Upper lobe of right lung (tissue), 1 donor: ENCODE results near the gene HLCS. TPM values are rescaled to one million over a fixed set of nuclear protein-coding genes. Genes with fewer than 3 reads are reported as not detected.
"Not testable (repeated sequence)": the region's sequence is repeated elsewhere in the genome, so short reads cannot be mapped to it uniquely, and the experiment has no call there.

Source experiments
- ATAC-seq: fragments of 200-7000 bp; cut with Tn5 transposase; one replicate; pipeline ENCODE4 v1.9.1; 2020; ENCODE audit warnings: mild to moderate bottlenecking, moderate library complexity
- DNase-seq: peaks from one replicate; pipeline ENCODE4 v3.0.0-alpha.2; 2020
- H3K27ac ChIP-seq: fragments of 200-600 bp; one replicate; pipeline ENCODE4 v1.8.0; 2022
- H3K27me3 ChIP-seq: fragments of 200-600 bp; one replicate; pipeline ENCODE4 v1.8.0; 2022; ENCODE audit warnings: mild to moderate bottlenecking
- H3K36me3 ChIP-seq: fragments of 200-600 bp; one replicate; pipeline ENCODE4 v1.8.0; 2022
- H3K4me1 ChIP-seq: fragments of 200-600 bp; one replicate; pipeline ENCODE4 v1.8.0; 2022
- H3K4me3 ChIP-seq: fragments of 200-600 bp; one replicate; pipeline ENCODE4 v1.8.0; 2022; ENCODE audit warnings: mild to moderate bottlenecking
- H3K9me3 ChIP-seq: fragments of 200-600 bp; one replicate; pipeline ENCODE4 v1.8.0; 2022
- CTCF ChIP-seq: fragments of 200-600 bp; IDR thresholded peaks from one replicate; pipeline ENCODE4 v1.8.0; 2022; ENCODE audit warnings: antibody characterized with exemption
- intact Hi-C: fragments of 100-400 bp; cut with DNase I; formaldehyde crosslinking; loops from one replicate; pipeline ENCODE4 v1.11.0; 2022
- total RNA-seq: library from RNA; stranded (reverse); fragmentation: NEBNext Ultra II Directional; extraction: Animal tissue kit (Norgen Biotek cat#: 25700); gene quantifications from one replicate; pipeline ENCODE4 v1.2.1, GENCODE V29; 2021
- donor health status: DM: no; HTN: yes; CAD: no; lungs with severe emphysema.

The HLCS gene
- total RNA-seq, 1 donor from 2014 or later = 16.0 TPM

- no peaks in the 10 kb centered on the region for H3K27me3 ChIP-seq
- DNase-seq = no peak
- no peaks in the 10 kb centered on the region for H3K36me3 ChIP-seq
- H3K4me1 ChIP-seq = no peaks in the 10 kb centered on the region
- no peak overlapping the region for H3K4me3 ChIP-seq
- intact Hi-C loops = no loop called here
- no peaks in the 10 kb centered on the region for H3K9me3 ChIP-seq
- ATAC-seq = peak; percentile 16
- no peak overlapping the region for H3K27ac ChIP-seq
- no peak for TF ChIP-seq CTCF
These were observed 149.8 kb downstream of the HLCS start for GRCh38 chr21:36816561-36817130.

GRCh38 chr21:36816026-36816425 is 150.4 kb downstream of the HLCS start:
- H3K9me3 ChIP-seq, H3K4me3 ChIP-seq, intact Hi-C loops, ATAC-seq, H3K27ac ChIP-seq, DNase-seq, H3K4me1 ChIP-seq, H3K27me3 ChIP-seq, H3K36me3 ChIP-seq: not testable (repeated sequence)

- no peaks in the 10 kb centered on the region for H3K27me3 ChIP-seq
- no peak for ATAC-seq
These were observed 151.2 kb downstream of the HLCS start for GRCh38 chr21:36815284-36815683.

GRCh38 chr21:36813052-36813451 is 153.4 kb downstream of the HLCS start:
- Histone ChIP-seq H3K27me3 (no peaks in the 10 kb centered on the region), H3K4me1 (no peaks in the 10 kb centered on the region), H3K27ac (no peak overlapping the region), H3K4me3 (no peak overlapping the region), H3K36me3 (no peaks in the 10 kb centered on the region), H3K9me3 (no peaks in the 10 kb centered on the region)
- DNase-seq = no peak
- ATAC-seq = no peak
- TF ChIP-seq CTCF = no peak
- intact Hi-C loops = no loop called here

More at GRCh38 chr21:36815284-36815683, 151.2 kb downstream of the HLCS start:
- H3K27ac ChIP-seq = no peak overlapping the region
- no peak for DNase-seq
- no peaks in the 10 kb centered on the region for H3K36me3 ChIP-seq
- intact Hi-C loops = no loop called here
- no peaks in the 10 kb centered on the region for H3K9me3 ChIP-seq
- H3K4me3 ChIP-seq = no peak overlapping the region
- H3K4me1 ChIP-seq = no peaks in the 10 kb centered on the region
- TF ChIP-seq CTCF = no peak

- DNase-seq (no peak), ATAC-seq (no peak)
- H3K4me3 ChIP-seq = no peak overlapping the region
- intact Hi-C loops = no loop called here
- H3K9me3 ChIP-seq = no peaks in the 10 kb centered on the region
- H3K27me3 ChIP-seq = no peaks in the 10 kb centered on the region
- no peaks in the 10 kb centered on the region for H3K36me3 ChIP-seq
- no peaks in the 10 kb centered on the region for H3K4me1 ChIP-seq
- TF ChIP-seq CTCF = no peak
- H3K27ac ChIP-seq = no peak overlapping the region
These were observed 154.7 kb downstream of the HLCS start for GRCh38 chr21:36811762-36812161.

- no peaks in the 10 kb centered on the region for H3K27me3 ChIP-seq
- no peaks in the 10 kb centered on the region for H3K4me1 ChIP-seq
- no peaks in the 10 kb centered on the region for H3K9me3 ChIP-seq
- H3K36me3 ChIP-seq = no peaks in the 10 kb centered on the region
- intact Hi-C loops = no loop called here
- DNase-seq (no peak), ATAC-seq (no peak)
- no peak overlapping the region for H3K4me3 ChIP-seq
- no peak for TF ChIP-seq CTCF
- H3K27ac ChIP-seq = no peak overlapping the region
These were observed 156.0 kb downstream of the HLCS start for GRCh38 chr21:36810443-36810842.
